ENCODE results near the gene SMAD6.

GRCh38 chr15:66679657-66680108 is 22.4 kb upstream of the SMAD6 start:
- TF ChIP-seq, protein P1, sequence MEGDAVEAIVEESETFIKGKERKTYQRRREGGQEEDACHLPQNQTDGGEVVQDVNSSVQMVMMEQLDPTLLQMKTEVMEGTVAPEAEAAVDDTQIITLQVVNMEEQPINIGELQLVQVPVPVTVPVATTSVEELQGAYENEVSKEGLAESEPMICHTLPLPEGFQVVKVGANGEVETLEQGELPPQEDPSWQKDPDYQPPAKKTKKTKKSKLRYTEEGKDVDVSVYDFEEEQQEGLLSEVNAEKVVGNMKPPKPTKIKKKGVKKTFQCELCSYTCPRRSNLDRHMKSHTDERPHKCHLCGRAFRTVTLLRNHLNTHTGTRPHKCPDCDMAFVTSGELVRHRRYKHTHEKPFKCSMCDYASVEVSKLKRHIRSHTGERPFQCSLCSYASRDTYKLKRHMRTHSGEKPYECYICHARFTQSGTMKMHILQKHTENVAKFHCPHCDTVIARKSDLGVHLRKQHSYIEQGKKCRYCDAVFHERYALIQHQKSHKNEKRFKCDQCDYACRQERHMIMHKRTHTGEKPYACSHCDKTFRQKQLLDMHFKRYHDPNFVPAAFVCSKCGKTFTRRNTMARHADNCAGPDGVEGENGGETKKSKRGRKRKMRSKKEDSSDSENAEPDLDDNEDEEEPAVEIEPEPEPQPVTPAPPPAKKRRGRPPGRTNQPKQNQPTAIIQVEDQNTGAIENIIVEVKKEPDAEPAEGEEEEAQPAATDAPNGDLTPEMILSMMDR (IDR thresholded peaks at IDR 0.05; ENCODE audit: low read depth, low read length, poor library complexity, severe bottlenecking): no peak
- no peak for TF ChIP-seq EZH2phosphoT487 (IDR thresholded peaks at IDR 0.05; ENCODE audit: borderline replicate concordance, low read length)

Measured in DOHH2 (cell line).